Stimulated activated memory B cell treated with anti-CD40 and anti-IgM and Interleukin-4, amounts not matched to agents 10 μg/mL and 1 μg/mL and 100 μg/mL, for 72 hours (primary cell): ENCODE measurements around the gene WFIKKN1.
A peak's percentile ranks its signal among the peaks of the same experiment; 100 is the strongest.

ENCODE experiments used
- ATAC-seq: fragments of 150-1000 bp; cut with Tn5 transposase; 2 replicates; pipeline ENCODE4 v1.10.0; 2021
- H3K27ac Mint-ChIP-seq: one replicate; pipeline ENCODE4 v1.8.0; 2022; ENCODE audit warnings: mild to moderate bottlenecking, mixed read lengths
- H3K27me3 Mint-ChIP-seq: one replicate; pipeline ENCODE4 v1.8.0; 2022; ENCODE audit warnings: mixed read lengths
- H3K36me3 Mint-ChIP-seq: one replicate; pipeline ENCODE4 v1.8.0; 2022; ENCODE audit warnings: mixed read lengths
- H3K4me1 Mint-ChIP-seq: one replicate; pipeline ENCODE4 v1.8.0; 2022; ENCODE audit warnings: mixed read lengths
- H3K4me3 Mint-ChIP-seq: one replicate; pipeline ENCODE4 v1.8.0; 2022; ENCODE audit warnings: mild to moderate bottlenecking, moderate library complexity, mixed read lengths
- H3K9me3 Mint-ChIP-seq: one replicate; pipeline ENCODE4 v1.8.0; 2022; ENCODE audit warnings: mixed read lengths

The WFIKKN1 gene

GRCh38 chr16:609316-609715 lies 21.5 kb upstream of the WFIKKN1 start:
- no peak for ATAC-seq
- Mint-ChIP-seq H3K4me3 (no peak overlapping the region), H3K9me3 (peaks cover 3% of the 10 kb centered on the region), H3K4me1 (peaks cover 25% of the 10 kb centered on the region), H3K27me3 (no peaks in the 10 kb centered on the region), H3K27ac (no peak overlapping the region), H3K36me3 (peaks cover 15% of the 10 kb centered on the region)

GRCh38 chr16:609984-610383 lies 20.8 kb upstream of the WFIKKN1 start:
- ATAC-seq: no peak
- Mint-ChIP-seq H3K27ac (no peak overlapping the region), H3K36me3 (peaks cover 21% of the 10 kb centered on the region), H3K4me3 (no peak overlapping the region), H3K9me3 (peaks cover 3% of the 10 kb centered on the region), H3K27me3 (no peaks in the 10 kb centered on the region), H3K4me1 (peaks cover 31% of the 10 kb centered on the region)

GRCh38 chr16:610513-611381 lies 20.0 kb upstream of the WFIKKN1 start:
- peaks cover 36% of the 10 kb centered on the region for H3K4me1 Mint-ChIP-seq
- ATAC-seq: no peak
- no peaks in the 10 kb centered on the region for H3K27me3 Mint-ChIP-seq
- peaks cover 15% of the 10 kb centered on the region for H3K36me3 Mint-ChIP-seq
- H3K4me3 Mint-ChIP-seq: no peak overlapping the region
- no peaks in the 10 kb centered on the region for H3K9me3 Mint-ChIP-seq
- H3K27ac Mint-ChIP-seq: no peak overlapping the region

GRCh38 chr16:615122-615521 lies 15.7 kb upstream of the WFIKKN1 start:
- no peak overlapping the region for H3K4me3 Mint-ChIP-seq
- no peaks in the 10 kb centered on the region for H3K27me3 Mint-ChIP-seq
- peak; percentile 76 for ATAC-seq
- H3K27ac Mint-ChIP-seq: peak overlapping the region; percentile 57
- H3K36me3 Mint-ChIP-seq: peaks cover 15% of the 10 kb centered on the region
- H3K4me1 Mint-ChIP-seq: peaks cover 21% of the 10 kb centered on the region
- no peaks in the 10 kb centered on the region for H3K9me3 Mint-ChIP-seq

- no peak for ATAC-seq
- Mint-ChIP-seq H3K36me3 (peaks cover 15% of the 10 kb centered on the region), H3K4me1 (peaks cover 11% of the 10 kb centered on the region), H3K4me3 (no peak overlapping the region), H3K27me3 (no peaks in the 10 kb centered on the region), H3K9me3 (no peaks in the 10 kb centered on the region), H3K27ac (no peak overlapping the region)
Observed at GRCh38 chr16:616733-617586, 13.8 kb upstream of the WFIKKN1 start.

- H3K27me3 Mint-ChIP-seq: no peaks in the 10 kb centered on the region
- peaks cover 11% of the 10 kb centered on the region for H3K4me1 Mint-ChIP-seq
- H3K9me3 Mint-ChIP-seq: no peaks in the 10 kb centered on the region
- no peak overlapping the region for H3K27ac Mint-ChIP-seq
- peaks cover 15% of the 10 kb centered on the region for H3K36me3 Mint-ChIP-seq
- ATAC-seq: no peak
- no peak overlapping the region for H3K4me3 Mint-ChIP-seq
Observed at GRCh38 chr16:617855-618254, 12.9 kb upstream of the WFIKKN1 start.

GRCh38 chr16:619476-620100 lies 11.2 kb upstream of the WFIKKN1 start:
- H3K9me3 Mint-ChIP-seq: no peaks in the 10 kb centered on the region

GRCh38 chr16:620700-621525 lies 9.9 kb upstream of the WFIKKN1 start:
- Mint-ChIP-seq H3K27ac (no peak overlapping the region), H3K27me3 (no peaks in the 10 kb centered on the region), H3K4me3 (no peak overlapping the region), H3K9me3 (no peaks in the 10 kb centered on the region), H3K4me1 (no peaks in the 10 kb centered on the region), H3K36me3 (peaks cover 3% of the 10 kb centered on the region)
- ATAC-seq: no peak

More at GRCh38 chr16:619476-620100, 11.2 kb upstream of the WFIKKN1 start:
- Mint-ChIP-seq H3K27ac (no peak overlapping the region), H3K27me3 (no peaks in the 10 kb centered on the region), H3K4me3 (no peak overlapping the region), H3K36me3 (peaks cover 5% of the 10 kb centered on the region), H3K4me1 (peaks cover 9% of the 10 kb centered on the region)
- ATAC-seq: no peak

- Mint-ChIP-seq H3K27ac (no peak overlapping the region), H3K27me3 (no peaks in the 10 kb centered on the region), H3K36me3 (peaks cover 9% of the 10 kb centered on the region), H3K4me3 (no peak overlapping the region), H3K4me1 (no peaks in the 10 kb centered on the region), H3K9me3 (no peaks in the 10 kb centered on the region)
- no peak for ATAC-seq
Observed at GRCh38 chr16:621526-622105, 9.2 kb upstream of the WFIKKN1 start.

GRCh38 chr16:622920-623280 lies 7.9 kb upstream of the WFIKKN1 start:
- ATAC-seq: no peak
- H3K9me3 Mint-ChIP-seq: no peaks in the 10 kb centered on the region
- peaks cover 22% of the 10 kb centered on the region for H3K36me3 Mint-ChIP-seq
- H3K27me3 Mint-ChIP-seq: no peaks in the 10 kb centered on the region
- no peaks in the 10 kb centered on the region for H3K4me1 Mint-ChIP-seq
- no peak overlapping the region for H3K27ac Mint-ChIP-seq
- no peak overlapping the region for H3K4me3 Mint-ChIP-seq

GRCh38 chr16:624526-625070 lies 6.2 kb upstream of the WFIKKN1 start:
- Mint-ChIP-seq H3K9me3 (no peaks in the 10 kb centered on the region), H3K36me3 (peaks cover 23% of the 10 kb centered on the region), H3K27ac (no peak overlapping the region), H3K27me3 (no peaks in the 10 kb centered on the region), H3K4me3 (no peak overlapping the region), H3K4me1 (no peaks in the 10 kb centered on the region)
- no peak for ATAC-seq

- no peaks in the 10 kb centered on the region for H3K9me3 Mint-ChIP-seq
- H3K4me3 Mint-ChIP-seq: no peak overlapping the region
- no peaks in the 10 kb centered on the region for H3K27me3 Mint-ChIP-seq
- no peak overlapping the region for H3K27ac Mint-ChIP-seq
- H3K36me3 Mint-ChIP-seq: peaks cover 23% of the 10 kb centered on the region
- no peak for ATAC-seq
- H3K4me1 Mint-ChIP-seq: no peaks in the 10 kb centered on the region
Observed at GRCh38 chr16:625117-625976, 5.4 kb upstream of the WFIKKN1 start.

GRCh38 chr16:625977-626765 lies 4.6 kb upstream of the WFIKKN1 start:
- H3K27ac Mint-ChIP-seq: no peak overlapping the region
- H3K4me3 Mint-ChIP-seq: no peak overlapping the region
- no peaks in the 10 kb centered on the region for H3K27me3 Mint-ChIP-seq
- no peaks in the 10 kb centered on the region for H3K4me1 Mint-ChIP-seq
- H3K9me3 Mint-ChIP-seq: no peaks in the 10 kb centered on the region
- H3K36me3 Mint-ChIP-seq: peaks cover 23% of the 10 kb centered on the region
- no peak for ATAC-seq
